H7 (cell line): ENCODE results near the gene EXO5. TPM values are rescaled to one million over a fixed set of nuclear protein-coding genes. Genes with fewer than 3 reads are reported as not detected.

Experiments used
- total RNA-seq: library from RNA; depleted of rRNA; stranded (reverse); fragments of >200 nt; shearing (Covaris generic); gene quantifications from 2 replicates; pipeline ENCODE4 v1.2.3, GENCODE V29; 2014; rRNA removed

The EXO5 gene
- total RNA-seq, 1 experiment from 2014 or later: 2.7 TPM

Other genes starting within 250 kb of the EXO5 start
- gene COL9A2, start 191.5 kb upstream of the EXO5 start, total RNA-seq: 17.6 and 23.8 TPM in 2 replicates
- gene SMAP2, start 135.0 kb upstream of the EXO5 start, total RNA-seq: 9.5 and 12.4 TPM in 2 replicates
- 4.0 and 7.2 TPM in 2 replicates for gene ZFP69B, start 58.3 kb upstream of the EXO5 start, total RNA-seq
- gene ZFP69, start 31.5 kb upstream of the EXO5 start, total RNA-seq: 4.8 and 9.2 TPM in 2 replicates
- gene ZNF684, start 22.9 kb downstream of the EXO5 start, total RNA-seq: 9.2 and 16.0 TPM in 2 replicates
- 20.0 and 20.7 TPM in 2 replicates for gene RIMS3, start 156.9 kb downstream of the EXO5 start, total RNA-seq
- 43.3 and 51.0 TPM in 2 replicates for gene NFYC, start 182.9 kb downstream of the EXO5 start, total RNA-seq